ENCODE results near the gene CMTM1.
"Not testable (repeated sequence)": the region's sequence is repeated elsewhere in the genome, so short reads cannot be mapped to it uniquely, and the experiment has no call there.

CMTM1 gene

DNA sequence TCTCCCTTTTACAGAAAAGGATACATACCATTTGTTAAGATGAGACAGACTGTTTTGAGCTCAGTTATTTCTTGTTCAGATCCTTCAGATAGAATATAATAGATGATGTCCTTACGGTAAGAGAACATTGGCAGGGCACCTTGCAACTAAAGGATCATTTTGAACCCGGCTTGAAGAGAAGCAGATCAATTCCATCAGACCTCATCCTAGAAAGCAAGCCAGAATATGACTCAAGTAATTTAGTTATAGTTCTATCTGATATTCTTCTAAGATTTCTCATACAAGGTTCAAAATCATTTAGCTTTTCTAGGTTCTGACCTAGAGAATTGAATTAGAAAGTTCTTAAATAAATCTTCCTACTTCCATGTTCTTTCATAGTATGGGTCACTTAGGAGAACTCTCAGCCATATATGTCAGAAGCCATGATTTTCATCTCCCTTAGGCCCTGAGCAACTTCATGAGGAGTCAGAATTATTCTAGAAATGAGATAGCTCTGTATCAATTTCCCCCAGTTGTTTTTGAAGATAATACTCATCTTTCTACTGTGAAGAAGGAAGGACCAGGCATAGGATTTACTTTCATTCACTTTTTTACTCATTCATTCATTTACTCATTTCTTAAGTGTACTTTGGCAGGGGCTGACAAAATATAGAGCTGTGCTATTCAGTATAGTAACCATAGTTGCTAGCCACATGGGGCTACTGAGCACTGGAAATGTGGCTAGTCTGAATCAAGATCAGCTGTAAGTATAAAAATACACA, 2.5 kb upstream of the CMTM1 start:
- no peak for DNase-seq

GRCh38 chr16:66567270-66567669, 1.0 kb downstream of the CMTM1 start:
- DNase-seq: not testable (repeated sequence)

DNA sequence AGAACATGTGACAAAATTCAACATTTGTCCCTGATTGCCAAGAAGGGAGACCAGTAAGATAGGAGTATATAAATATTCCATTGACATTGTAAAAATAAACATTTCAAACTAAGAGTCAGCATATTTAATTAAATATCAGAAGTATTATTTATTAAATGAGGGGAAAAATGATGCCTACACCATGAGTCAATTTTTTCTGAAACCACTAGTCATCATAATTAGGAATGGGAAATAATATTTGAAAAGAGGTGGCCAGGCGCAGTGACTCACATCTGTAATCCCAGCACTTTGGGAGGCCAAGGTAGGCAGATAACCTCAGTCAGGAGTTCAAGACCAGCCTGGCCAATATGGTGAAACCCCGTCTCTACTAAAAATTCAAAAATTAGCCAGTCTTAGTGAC, 2.1 kb downstream of the CMTM1 start:
- DNase-seq: no peak

GRCh38 chr16:66569131-66569530, 2.9 kb downstream of the CMTM1 start:
- DNase-seq: no peak

DNA sequence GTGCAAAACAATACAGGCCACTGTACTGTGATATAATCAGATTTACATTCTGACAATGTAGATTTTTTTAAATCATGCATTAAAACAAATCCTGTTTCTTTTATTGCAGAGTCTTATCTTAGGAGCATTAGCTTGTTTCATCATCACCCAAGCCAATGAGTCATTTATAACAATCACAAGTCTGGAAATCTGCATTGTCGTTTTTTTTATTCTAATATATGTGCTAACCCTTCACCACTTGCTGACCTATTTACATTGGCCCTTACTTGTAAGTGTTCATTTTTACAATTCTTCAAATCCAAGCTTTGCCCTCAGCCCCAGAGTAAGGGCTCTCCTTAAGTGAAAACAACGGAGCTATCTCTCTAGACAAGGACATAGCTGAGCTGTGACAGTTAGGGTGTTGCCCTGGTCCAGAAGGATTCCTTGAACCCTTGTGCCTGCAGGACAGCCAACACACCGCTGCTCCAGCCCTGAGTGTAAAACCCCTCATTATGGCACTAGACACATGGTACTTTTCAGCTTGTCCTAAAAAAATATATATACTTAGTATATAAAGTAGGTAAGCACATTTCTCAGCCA, 3.7 kb downstream of the CMTM1 start:
- no peak for DNase-seq

DNA sequence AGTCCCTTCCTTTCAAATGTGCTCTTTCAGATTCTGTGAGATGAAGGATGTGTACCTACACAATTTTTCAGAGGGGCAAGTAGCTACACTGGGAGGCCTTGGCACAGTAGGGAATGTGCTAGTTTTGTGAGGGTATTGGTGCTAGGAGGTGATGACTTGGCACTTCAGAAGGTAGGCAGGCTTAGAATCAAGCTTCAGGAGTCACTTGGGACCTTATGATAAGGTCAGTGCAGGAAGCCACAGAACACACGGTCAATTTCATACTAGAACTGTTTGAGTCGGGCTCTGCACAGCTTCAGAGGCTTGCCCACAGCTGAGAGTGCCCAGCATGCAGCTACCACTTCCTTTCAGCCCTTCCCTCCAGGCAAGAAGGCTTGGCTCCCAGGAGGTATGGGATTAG, 6.1 kb downstream of the CMTM1 start:
- DNase-seq: no peak

GRCh38 chr16:66574081-66574480, 7.8 kb downstream of the CMTM1 start:
- DNase-seq: no peak

DNA sequence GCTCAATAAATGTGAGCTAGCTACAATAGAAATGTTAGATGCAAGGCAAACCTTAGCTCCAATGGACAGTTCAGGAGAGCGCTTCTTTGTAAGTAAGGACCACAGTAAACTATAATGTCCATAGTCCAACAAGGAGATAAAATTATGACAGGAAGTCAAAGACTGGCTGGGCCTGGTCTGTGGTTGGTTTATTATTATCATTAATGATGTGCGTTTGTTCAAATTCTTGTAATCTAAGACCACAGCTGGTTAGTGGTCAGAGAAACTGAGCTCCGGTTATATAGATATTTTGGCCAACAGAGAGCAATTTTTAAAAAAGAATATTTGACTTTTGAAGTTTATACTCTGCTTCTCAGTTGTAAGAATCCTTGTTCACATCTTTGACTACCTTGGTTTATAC, 8.3 kb downstream of the CMTM1 start:
- DNase-seq: no peak

DNA sequence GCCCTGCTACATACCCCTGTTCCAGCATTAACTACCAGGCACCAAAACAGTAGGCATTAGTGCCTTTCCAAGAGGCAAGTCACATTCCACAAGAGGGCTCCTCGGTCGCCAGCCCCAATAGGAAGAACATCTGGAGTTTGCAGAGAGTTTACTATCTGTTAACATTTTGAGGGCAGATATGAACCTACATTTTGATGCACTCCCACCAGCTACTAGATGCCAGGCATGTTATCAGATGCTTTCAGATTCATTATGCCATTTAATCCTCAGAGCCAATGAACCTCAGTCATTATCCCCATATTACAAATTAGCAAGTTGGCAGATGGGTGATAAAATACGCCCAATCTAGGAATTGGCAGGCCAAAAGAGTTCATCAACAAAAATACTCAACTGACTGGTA, 8.8 kb downstream of the CMTM1 start:
- no peak for DNase-seq

DNA sequence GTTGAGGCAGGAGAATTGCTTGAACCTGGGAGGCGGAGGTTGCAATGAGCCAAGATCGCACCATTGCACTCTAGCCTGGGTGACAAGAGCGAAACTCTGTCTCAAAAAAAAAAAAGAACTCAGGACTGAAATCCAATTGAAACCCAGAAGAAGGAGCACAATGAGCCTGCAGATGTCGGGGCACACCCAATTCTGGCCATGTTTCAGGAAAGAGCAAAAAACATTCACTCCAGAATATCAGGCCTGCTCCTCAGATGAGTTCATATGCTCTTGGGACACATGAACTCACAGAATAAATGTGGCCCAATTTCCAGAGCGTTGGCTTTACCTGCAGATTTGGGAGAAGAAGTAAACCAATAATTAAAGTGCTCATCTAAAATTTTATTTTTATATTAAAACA, 10.1 kb downstream of the CMTM1 start:
- no peak for DNase-seq

DNA sequence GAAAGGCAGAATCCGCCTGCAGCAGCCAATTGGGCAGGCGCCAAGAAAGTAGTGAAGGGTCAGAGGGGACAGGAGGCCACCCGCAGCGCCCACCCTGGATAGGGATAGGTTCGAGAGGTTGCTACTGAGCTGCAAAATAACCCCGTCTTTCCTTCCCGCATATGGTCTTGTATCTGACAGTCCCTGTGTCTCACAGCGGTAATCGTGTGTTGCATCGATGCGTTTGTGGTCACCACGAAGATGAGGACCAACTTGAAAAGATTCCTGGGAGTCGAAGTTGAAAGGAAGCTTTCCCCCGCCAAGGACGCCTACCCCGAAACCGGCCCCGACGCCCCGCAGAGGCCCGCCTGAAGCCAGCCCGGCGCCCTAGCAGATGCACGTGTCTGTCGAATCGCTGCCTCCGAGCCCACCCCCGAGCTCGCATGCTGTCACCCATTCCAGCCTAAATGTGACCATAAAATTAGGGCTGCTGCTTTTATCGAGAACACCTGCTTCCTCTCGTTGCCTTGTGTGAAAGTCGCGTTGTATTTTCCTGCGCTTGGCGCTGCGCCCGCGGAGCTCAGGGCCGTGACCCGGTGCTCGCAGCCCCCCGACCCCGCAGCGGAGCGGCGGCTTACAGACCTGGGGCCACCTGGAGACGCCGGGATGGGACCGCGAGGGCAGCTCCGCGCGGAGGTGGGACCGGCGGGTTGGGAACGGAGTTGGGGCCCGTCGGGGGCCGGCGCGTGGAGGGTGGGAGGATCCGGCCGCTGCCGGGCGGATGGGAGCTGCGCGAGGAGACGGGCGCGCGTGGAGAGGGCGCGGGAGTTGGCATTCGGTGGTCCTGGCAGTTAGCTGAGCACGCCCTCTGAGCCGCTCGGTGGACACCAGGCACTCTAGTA, 12.7 kb downstream of the CMTM1 start, which contains the start of gene CMTM2:
Gene CMTM2, plus strand, starts transcription at position 813 of the 881 bp plus-strand sequence. CDS start 145 bp downstream, outside the sequence.
- DNase-seq: no peak

- DNase-seq: peak; percentile 54
Observed at GRCh38 chr16:66580605-66581209, 14.5 kb downstream of the CMTM1 start.

DNA sequence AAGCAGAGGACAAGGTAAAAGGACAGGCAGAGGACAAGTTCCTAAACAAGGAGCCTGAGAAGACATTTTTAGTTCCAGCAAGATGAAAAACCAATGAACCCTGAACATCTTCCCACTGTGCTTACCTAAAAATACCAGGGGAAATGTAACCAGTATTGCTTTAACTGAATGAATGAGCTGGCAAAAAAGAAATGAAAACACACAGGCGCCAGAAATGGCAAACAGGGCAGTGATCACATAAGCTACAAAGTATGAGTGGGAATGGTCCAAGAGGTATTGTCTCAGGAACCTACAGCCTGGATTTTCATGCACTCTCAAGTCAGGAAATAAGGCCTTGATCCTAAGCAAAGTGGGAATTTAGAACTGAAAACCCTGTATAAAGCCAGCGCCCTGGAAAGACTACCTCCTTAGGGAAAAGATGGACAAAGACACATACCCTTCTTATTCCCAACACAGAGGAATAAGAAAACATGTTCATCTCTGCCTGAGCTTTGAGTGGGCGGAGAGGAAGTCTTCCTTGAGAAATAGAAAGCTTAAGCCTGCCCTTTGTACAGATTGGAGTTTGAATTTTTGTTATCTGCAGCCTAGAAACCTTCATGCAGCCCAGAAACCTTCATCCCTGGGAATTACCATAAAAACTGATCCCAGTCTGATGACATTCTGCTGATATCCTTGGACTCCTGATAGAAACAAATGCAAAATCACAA, 15.2 kb downstream of the CMTM1 start:
- no peak for DNase-seq

DNA sequence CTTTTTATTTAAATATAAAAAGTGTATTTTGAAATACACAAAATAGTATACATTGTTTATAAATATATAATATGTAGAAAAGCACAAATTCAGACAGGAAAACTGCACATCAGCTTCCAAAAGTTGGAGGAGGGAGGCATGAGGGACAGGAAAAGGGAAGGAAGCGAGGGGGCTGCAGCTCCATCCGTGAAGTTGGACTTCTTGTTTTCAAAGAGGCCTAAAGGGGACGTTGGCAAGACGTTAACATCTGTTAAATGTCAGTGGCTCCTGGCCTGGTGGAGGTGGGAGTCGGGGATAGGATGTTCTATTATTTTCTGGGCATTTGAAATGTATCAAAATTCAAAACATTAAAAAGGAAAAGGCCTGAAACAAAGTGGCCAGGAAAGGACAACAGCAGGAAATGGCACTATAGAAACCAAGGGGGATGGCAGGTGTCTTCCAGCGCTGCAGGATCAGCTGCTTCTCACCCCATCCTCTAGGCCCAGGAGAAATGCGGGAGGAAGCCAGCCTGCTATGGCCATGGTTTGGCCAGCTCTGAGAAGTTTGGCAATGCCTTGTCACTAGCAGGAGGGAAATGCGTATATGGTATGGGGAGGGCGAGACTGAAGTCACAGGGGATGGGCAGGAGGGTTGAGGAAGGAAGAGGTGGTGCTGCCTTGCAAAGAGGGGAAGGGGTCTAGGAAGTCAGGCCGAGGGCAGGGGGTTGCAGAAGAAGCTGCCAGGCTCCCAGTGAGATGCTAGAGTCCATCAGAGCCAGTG, 19.4 kb downstream of the CMTM1 start:
- DNase-seq: no peak

GRCh38 chr16:66587881-66588600, 21.8 kb downstream of the CMTM1 start:
- no peak for DNase-seq

GRCh38 chr16:66588981-66589713, 22.9 kb downstream of the CMTM1 start:
- no peak for DNase-seq

- no peak for DNase-seq
Observed at GRCh38 chr16:66590322-66590721, 24.1 kb downstream of the CMTM1 start.

GRCh38 chr16:66591018-66591417, 24.8 kb downstream of the CMTM1 start:
- no peak for DNase-seq

DNA sequence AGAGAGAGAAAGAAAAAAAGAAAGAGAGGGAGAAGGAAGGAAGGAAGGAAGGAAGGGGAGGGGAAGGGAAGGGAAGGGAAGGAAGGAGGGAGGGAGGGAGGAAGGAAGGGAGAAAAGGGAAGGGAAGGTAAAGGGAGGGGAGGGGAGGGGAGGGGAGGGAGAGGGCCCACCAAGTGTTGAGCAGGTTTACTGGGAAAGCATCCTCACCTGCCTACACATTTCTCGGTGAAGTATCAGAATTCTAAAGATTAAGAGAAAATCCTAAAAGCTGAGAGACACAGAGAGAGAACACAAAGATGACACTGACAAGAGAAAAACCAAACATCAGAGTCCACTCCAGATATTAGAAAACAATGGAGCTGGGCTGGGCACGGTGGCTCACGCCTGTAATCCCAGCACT, 26.0 kb downstream of the CMTM1 start:
- DNase-seq: no peak

DNA sequence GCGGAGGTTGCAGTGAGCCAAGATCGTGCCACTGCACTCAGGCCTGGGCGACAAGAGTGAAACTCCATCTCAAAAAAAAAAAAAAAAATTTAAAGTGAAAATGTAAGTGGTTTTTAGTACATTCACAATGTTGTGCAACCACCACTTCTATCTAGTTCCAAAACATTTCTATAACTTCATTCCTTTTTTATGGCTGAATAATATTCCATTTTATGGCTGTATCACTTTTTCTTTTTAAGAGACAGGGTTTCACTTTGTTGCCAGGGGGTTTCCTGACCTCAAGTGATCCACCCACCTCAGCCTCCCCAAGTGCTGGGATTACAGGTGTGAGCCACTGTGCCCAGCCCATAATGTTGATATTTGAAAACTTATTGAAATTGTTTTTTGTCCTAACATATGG, 26.6 kb downstream of the CMTM1 start:
- no peak for DNase-seq
